HCT116 (cell line): ENCODE results near the gene CCN5. TPM values are rescaled to one million over a fixed set of nuclear protein-coding genes. Genes with fewer than 3 reads are reported as not detected.

Experiments
- ATAC-seq: fragments of 200-7000 bp; cut with Tn5 transposase; 2 replicates; pipeline ENCODE4 v1.9.1; 2020; ENCODE audit warnings: mild to moderate bottlenecking, moderate library complexity
- BruUV-seq: library from RNA; stranded (reverse); fragments of 400-500 nt; replicated peaks from 2 replicates; lab custom pipeline; 2021; lab: Mats Ljungman, UMichigan
- CTCF ChIA-PET: fragments of 300-600 bp; sonication (Branson Sonifier 250); formaldehyde crosslinking; loops from one replicate; lab custom pipeline; 2021; ENCODE audit warnings: antibody characterized with exemption; lab: Charles Lee
- POLR2A ChIA-PET: fragments of 300-600, 350-600 bp; sonication (Branson Sonifier 250); formaldehyde crosslinking; loops from one replicate; lab custom pipeline; 2021; ENCODE audit warnings: antibody characterized with exemption; lab: Charles Lee
- RAD21 ChIA-PET, 2 experiments: fragments of 300-600 bp; sonication (Branson Sonifier 250); formaldehyde crosslinking; loops; one replicate each; lab custom pipeline; 2023; ENCODE audit warnings: low total read pairs in 2 of 2; ENCODE audit not compliant: uncharacterized antibody in 2 of 2, unreplicated experiment in 2 of 2, low non-redundant PET in 1 of 2; lab: Charles Lee
- DNase-seq: peaks from one replicate; pipeline ENCODE4 v3.0.0-alpha.2; 2010; ENCODE audit warnings: low read depth, low spot score
- H2AFZ ChIP-seq: fragments of 200-600 bp; shearing (Covaris generic), sonication (generic); 2 replicates; pipeline ENCODE4 v1.6.1; 2017; ENCODE audit warnings: low read depth, mixed run types, mixed read lengths, antibody characterized with exemption, low read length; ENCODE audit not compliant: poor library complexity, severe bottlenecking
- H3K27ac ChIP-seq: 2 replicates; pipeline ENCODE4 v1.5.1; 2012; ENCODE audit warnings: low read depth, low read length
- H3K27me3 ChIP-seq: fragments of 200-600 bp; sonication (generic); 2 replicates; pipeline ENCODE4 v1.6.1; 2016; ENCODE audit warnings: mixed run types, low read length, mixed read lengths; ENCODE audit not compliant: insufficient read depth
- H3K36me3 ChIP-seq, 2 experiments: fragments of 200-500 bp in 1 of 2; fragments of 200-600 bp in 1 of 2; sonication (Bioruptor generic) in 1 of 2; sonication (generic) in 1 of 2; 2 replicates each; pipeline versions ENCODE4 v1.5.1 to v1.6.1; 2014 to 2016; ENCODE audit warnings: low read length in 2 of 2, inconsistent platforms in 1 of 2, mixed read lengths in 1 of 2, mixed run types in 1 of 2; ENCODE audit not compliant: insufficient read depth in 2 of 2, control insufficient read depth in 1 of 2
- H3K4me1 ChIP-seq, 2 experiments: fragments of 200-600 bp in 1 of 2; sonication (generic) in 1 of 2; 2 replicates each; pipeline versions ENCODE4 v1.5.1 to v1.6.1; 2012 to 2017; ENCODE audit warnings: low read length in 2 of 2, inconsistent platforms in 1 of 2, mild to moderate bottlenecking in 1 of 2, mixed read lengths in 1 of 2, mixed run types in 1 of 2, moderate library complexity in 1 of 2; ENCODE audit not compliant: insufficient read depth in 2 of 2, control insufficient read depth in 1 of 2
- H3K4me2 ChIP-seq: fragments of 200-600 bp; sonication (generic); 2 replicates; pipeline ENCODE4 v1.6.1; 2017; ENCODE audit warnings: mixed run types, low read length, mixed read lengths
- H3K4me3 ChIP-seq, 2 experiments: fragments of 200-600 bp in 1 of 2; sonication (generic) in 1 of 2; replicated peaks in 1 of 2; 2 replicates each; pipeline ENCODE4 v1.5.1; 2011 to 2016; ENCODE audit warnings: low read length in 2 of 2, control low read depth in 1 of 2, low read depth in 1 of 2, mild to moderate bottlenecking in 1 of 2, mixed read lengths in 1 of 2, mixed run types in 1 of 2
- H3K79me2 ChIP-seq: fragments of 200-600 bp; sonication (generic); 2 replicates; pipeline ENCODE4 v1.6.1; 2017; ENCODE audit warnings: mild to moderate bottlenecking, mixed run types, low read length, moderate library complexity, mixed read lengths; ENCODE audit not compliant: insufficient read depth
- H3K9ac ChIP-seq: fragments of 200-600 bp; sonication (generic); 2 replicates; pipeline ENCODE4 v1.6.1; 2016; ENCODE audit warnings: low read length, mixed read lengths
- H3K9me2 ChIP-seq: fragments of 200-600 bp; sonication (generic), shearing (Covaris generic); 2 replicates; pipeline ENCODE4 v1.6.1; 2017; ENCODE audit warnings: mixed run types, mild to moderate bottlenecking, moderate library complexity; ENCODE audit not compliant: insufficient read depth
- H3K9me3 ChIP-seq, 2 experiments: fragments of 200-500 bp in 1 of 2; fragments of 200-600 bp in 1 of 2; sonication (Bioruptor generic) in 1 of 2; sonication (generic) in 1 of 2; 2 replicates each; pipeline ENCODE4 v1.6.1; 2014 to 2017; ENCODE audit warnings: low read length in 2 of 2, mixed read lengths in 2 of 2, inconsistent platforms in 1 of 2, low read depth in 1 of 2, mild to moderate bottlenecking in 1 of 2, mixed run types in 1 of 2, moderate library complexity in 1 of 2; ENCODE audit not compliant: control insufficient read depth in 1 of 2, insufficient read depth in 1 of 2
- H4K20me1 ChIP-seq: fragments of 200-600 bp; sonication (generic), shearing (Covaris generic); 2 replicates; pipeline ENCODE4 v1.6.1; 2017; ENCODE audit warnings: mixed run types, mild to moderate bottlenecking, moderate library complexity; ENCODE audit not compliant: insufficient read depth
- CEBPB ChIP-seq: IDR thresholded peaks from 2 replicates; pipeline ENCODE4 v1.6.1; 2012; ENCODE audit warnings: low read depth
- EZH2 ChIP-seq: fragments of 200-600 bp; sonication (generic); IDR thresholded peaks from 2 replicates; pipeline ENCODE4 v1.6.1; 2017; ENCODE audit warnings: antibody characterized with exemption, mixed run types
- JUND ChIP-seq: IDR thresholded peaks from 2 replicates; pipeline ENCODE4 v1.6.1; 2012
- MAX ChIP-seq: IDR thresholded peaks from 2 replicates; pipeline ENCODE4 v1.6.1; 2012
- RAD21 ChIP-seq: IDR thresholded peaks from 2 replicates; pipeline ENCODE4 v1.6.1; 2012; ENCODE audit warnings: low read depth, mild to moderate bottlenecking
- SP1 ChIP-seq: IDR thresholded peaks from 2 replicates; pipeline ENCODE4 v1.6.1; 2012; ENCODE audit warnings: low read depth
- YY1 ChIP-seq: IDR thresholded peaks from 2 replicates; pipeline ENCODE4 v1.6.1; 2011; ENCODE audit warnings: low read length, low read depth, moderate library complexity, mild to moderate bottlenecking; ENCODE audit not compliant: insufficient replicate concordance; ENCODE audit errors: extremely low read depth
- intact Hi-C: fragments of 100-400 bp; cut with micrococcal nuclease; formaldehyde crosslinking; loops from 2 replicates; pipeline ENCODE4 v1.10.0; 2022
- total RNA-seq: library from RNA; stranded (reverse); gene quantifications from one replicate; pipeline ENCODE4 v1.2.1, GENCODE V29; 2021; ENCODE audit not compliant: unreplicated experiment
- TF ChIP-seq, protein P1 (sequence below): IDR thresholded peaks from 2 replicates; pipeline ENCODE4 v1.6.1; 2012; ENCODE audit warnings: low read depth
- TF ChIP-seq, protein P2 (sequence below), 3 experiments: fragments of 200-600 bp in 1 of 3; sonication (generic) in 1 of 3; IDR thresholded peaks in 2 of 3; conservative IDR thresholded peaks in 1 of 3; 2 replicates each; pipeline ENCODE4 v1.5.1; 2012 to 2017; ENCODE audit warnings: low read depth in 2 of 3, low read length in 2 of 3, antibody characterized with exemption in 1 of 3, borderline replicate concordance in 1 of 3, control low read depth in 1 of 3, mild to moderate bottlenecking in 1 of 3, mixed read lengths in 1 of 3, mixed run types in 1 of 3, moderate library complexity in 1 of 3; ENCODE audit not compliant: insufficient read depth in 1 of 3
- TF ChIP-seq, protein P3 (sequence below): IDR thresholded peaks from 2 replicates; pipeline ENCODE4 v1.6.1; 2012

Gene CCN5
- total RNA-seq, 1 experiment from 2014 or later, result 0.20 TPM

DNA sequence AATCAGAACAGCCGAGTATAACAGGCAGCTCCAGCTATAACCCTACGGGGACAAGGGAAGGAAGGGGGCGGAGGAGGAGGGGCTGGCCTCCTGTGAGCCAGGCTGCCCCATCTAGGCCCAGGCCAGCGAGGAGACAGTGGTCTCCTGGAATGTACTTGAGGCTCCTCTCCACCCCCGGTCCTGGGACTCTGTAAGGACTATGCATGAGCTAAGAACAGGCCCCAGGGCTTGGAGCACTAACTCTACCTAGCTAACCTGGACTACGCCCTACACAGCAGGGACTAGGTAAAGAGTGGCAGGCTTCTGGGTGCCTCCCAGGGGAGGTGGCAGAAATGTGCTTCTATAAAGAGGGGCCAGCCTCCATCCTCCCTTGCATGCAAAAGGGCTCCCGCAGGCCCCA is 39.4 kb downstream of the CCN5 start:
- CTCF ChIA-PET, result no interaction called here
- POLR2A ChIA-PET, result no interaction called here

More for the DNA sequence above, 39.4 kb downstream of the CCN5 start:
- BruUV-seq, result no TSS peak
- intact Hi-C loops, result no loop called here
- Histone ChIP-seq H3K9me3 (no peaks in the 10 kb centered on the region), H3K36me3 (no peaks in the 10 kb centered on the region), H3K9me2 (no peaks in the 10 kb centered on the region), H3K9ac (no peak overlapping the region), H3K4me1 (no peaks in the 10 kb centered on the region), H3K27ac (no peak overlapping the region), H3K27me3 (0 out of 2 replicates have a peak, but pooled peaks cover 6% of the 10 kb centered on the region), H3K4me2 (no peak overlapping the region), H3K4me3 (no peak overlapping the region), H2AFZ (no peak overlapping the region), H3K79me2 (no peaks in the 10 kb centered on the region), H4K20me1 (no peaks in the 10 kb centered on the region)
- no peak for DNase-seq
- TF ChIP-seq, protein P1, sequence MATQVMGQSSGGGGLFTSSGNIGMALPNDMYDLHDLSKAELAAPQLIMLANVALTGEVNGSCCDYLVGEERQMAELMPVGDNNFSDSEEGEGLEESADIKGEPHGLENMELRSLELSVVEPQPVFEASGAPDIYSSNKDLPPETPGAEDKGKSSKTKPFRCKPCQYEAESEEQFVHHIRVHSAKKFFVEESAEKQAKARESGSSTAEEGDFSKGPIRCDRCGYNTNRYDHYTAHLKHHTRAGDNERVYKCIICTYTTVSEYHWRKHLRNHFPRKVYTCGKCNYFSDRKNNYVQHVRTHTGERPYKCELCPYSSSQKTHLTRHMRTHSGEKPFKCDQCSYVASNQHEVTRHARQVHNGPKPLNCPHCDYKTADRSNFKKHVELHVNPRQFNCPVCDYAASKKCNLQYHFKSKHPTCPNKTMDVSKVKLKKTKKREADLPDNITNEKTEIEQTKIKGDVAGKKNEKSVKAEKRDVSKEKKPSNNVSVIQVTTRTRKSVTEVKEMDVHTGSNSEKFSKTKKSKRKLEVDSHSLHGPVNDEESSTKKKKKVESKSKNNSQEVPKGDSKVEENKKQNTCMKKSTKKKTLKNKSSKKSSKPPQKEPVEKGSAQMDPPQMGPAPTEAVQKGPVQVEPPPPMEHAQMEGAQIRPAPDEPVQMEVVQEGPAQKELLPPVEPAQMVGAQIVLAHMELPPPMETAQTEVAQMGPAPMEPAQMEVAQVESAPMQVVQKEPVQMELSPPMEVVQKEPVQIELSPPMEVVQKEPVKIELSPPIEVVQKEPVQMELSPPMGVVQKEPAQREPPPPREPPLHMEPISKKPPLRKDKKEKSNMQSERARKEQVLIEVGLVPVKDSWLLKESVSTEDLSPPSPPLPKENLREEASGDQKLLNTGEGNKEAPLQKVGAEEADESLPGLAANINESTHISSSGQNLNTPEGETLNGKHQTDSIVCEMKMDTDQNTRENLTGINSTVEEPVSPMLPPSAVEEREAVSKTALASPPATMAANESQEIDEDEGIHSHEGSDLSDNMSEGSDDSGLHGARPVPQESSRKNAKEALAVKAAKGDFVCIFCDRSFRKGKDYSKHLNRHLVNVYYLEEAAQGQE, result no peak
- no peak for TF ChIP-seq SP1
- TF ChIP-seq MAX, result no peak
- TF ChIP-seq RAD21, result no peak
- no peak for TF ChIP-seq JUND
- TF ChIP-seq, protein P2, sequence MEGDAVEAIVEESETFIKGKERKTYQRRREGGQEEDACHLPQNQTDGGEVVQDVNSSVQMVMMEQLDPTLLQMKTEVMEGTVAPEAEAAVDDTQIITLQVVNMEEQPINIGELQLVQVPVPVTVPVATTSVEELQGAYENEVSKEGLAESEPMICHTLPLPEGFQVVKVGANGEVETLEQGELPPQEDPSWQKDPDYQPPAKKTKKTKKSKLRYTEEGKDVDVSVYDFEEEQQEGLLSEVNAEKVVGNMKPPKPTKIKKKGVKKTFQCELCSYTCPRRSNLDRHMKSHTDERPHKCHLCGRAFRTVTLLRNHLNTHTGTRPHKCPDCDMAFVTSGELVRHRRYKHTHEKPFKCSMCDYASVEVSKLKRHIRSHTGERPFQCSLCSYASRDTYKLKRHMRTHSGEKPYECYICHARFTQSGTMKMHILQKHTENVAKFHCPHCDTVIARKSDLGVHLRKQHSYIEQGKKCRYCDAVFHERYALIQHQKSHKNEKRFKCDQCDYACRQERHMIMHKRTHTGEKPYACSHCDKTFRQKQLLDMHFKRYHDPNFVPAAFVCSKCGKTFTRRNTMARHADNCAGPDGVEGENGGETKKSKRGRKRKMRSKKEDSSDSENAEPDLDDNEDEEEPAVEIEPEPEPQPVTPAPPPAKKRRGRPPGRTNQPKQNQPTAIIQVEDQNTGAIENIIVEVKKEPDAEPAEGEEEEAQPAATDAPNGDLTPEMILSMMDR (IDR thresholded peaks at IDR 0.05 in 2 of 3, conservative IDR thresholded peaks at IDR 0.05 in 1 of 3; ENCODE audit: borderline replicate concordance in 1 of 3, insufficient read depth in 1 of 3, low read depth in 2 of 3, low read length in 2 of 3), result no peak
- no peak for TF ChIP-seq EZH2
- TF ChIP-seq, protein P3, sequence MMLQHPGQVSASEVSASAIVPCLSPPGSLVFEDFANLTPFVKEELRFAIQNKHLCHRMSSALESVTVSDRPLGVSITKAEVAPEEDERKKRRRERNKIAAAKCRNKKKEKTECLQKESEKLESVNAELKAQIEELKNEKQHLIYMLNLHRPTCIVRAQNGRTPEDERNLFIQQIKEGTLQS, result no peak
- no peak for TF ChIP-seq CEBPB
- TF ChIP-seq YY1, result no peak
- RAD21 ChIA-PET, result no interaction called here
- no peak for ATAC-seq
